GM19099 (cell line): Measurements from ENCODE around the gene MST1.

Source experiments
- POLR2A ChIP-seq: IDR thresholded peaks from 3 replicates; pipeline ENCODE4 v1.6.1; 2011; ENCODE audit warnings: low read depth; ENCODE audit not compliant: insufficient read length; ENCODE audit errors: extremely low read depth

MST1 gene

GRCh38 chr3:49649576-49649975 lies 39.7 kb downstream of the MST1 start:
- no peak for TF ChIP-seq POLR2A

GRCh38 chr3:49648354-49649019 lies 40.8 kb downstream of the MST1 start:
- TF ChIP-seq POLR2A = no peak

DNA sequence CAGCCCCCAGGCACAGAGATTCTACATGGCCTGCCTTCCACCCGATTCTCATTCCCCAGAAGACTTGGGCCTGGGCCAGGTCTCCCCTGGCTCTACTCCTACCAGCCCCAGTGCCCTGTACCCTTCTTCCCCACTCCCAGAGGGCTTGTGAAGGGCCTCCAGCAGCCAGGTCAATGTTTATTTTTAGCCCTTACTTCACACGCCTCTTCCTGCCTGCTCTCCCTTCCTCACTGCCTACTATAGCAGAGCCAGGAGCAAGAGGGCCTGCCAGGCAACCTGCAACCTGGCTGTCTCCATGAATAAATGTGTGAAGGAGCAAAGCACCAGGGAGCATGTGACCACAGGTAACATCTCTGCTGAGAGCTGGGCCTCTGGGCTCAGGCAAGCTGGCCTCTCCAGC lies 41.5 kb downstream of the MST1 start:
- no peak for TF ChIP-seq POLR2A

- no peak for TF ChIP-seq POLR2A
These were observed 43.0 kb downstream of the MST1 start for GRCh38 chr3:49646236-49646635.

GRCh38 chr3:49644684-49645083 lies 44.6 kb downstream of the MST1 start:
- no peak for TF ChIP-seq POLR2A

DNA sequence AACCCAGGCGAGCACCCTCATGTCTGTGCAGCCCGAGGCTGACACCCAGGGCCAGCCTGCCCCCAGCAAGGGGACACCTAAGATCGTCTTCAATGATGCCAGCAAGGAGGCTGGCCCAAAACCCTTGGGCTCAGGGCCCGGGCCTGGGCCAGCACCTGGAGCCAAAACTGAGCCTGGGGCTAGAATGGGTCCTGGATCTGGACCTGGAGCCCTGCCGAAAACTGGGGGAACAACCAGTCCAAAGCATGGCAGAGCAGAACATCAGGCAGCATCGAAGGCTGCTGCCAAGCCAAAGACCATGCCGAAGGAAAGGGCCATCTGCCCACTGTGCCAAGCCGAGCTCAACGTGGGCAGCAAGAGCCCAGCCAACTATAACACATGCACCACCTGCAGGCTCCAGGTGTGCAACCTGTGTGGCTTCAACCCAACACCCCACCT lies 46.5 kb downstream of the MST1 start:
- no peak for TF ChIP-seq POLR2A

DNA sequence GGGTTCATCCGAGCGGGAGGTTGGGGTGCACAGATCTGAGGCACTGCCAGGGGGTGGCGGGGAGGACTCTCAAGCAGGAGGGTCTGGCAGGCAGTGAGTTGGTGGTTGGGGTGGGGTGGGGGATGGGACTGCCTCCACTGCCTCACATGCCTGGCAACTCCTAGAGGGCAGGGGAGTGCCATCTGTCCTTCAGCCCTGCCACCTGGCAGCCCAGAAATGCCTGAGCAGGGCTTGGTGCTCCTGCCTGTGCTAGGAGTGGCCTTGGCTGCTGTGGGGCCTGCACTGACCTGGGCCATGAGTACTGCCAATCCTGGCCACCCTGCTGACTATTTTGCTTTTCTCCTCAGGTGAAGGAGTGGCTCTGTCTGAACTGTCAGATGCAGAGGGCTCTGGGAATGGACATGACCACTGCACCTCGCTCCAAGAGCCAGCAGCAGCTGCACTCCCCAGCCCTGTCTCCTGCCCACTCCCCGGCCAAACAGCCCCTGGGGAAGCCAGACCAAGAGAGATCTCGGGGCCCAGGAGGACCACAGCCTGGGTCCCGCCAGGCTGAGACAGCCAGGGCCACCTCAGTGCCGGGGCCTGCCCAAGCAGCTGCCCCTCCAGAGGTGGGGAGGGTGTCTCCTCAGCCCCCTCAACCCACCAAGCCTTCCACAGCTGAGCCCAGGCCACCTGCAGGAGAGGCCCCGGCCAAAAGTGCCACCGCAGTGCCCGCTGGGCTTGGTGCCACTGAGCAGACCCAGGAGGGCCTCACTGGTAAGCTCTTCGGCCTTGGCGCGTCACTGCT lies 47.2 kb downstream of the MST1 start:
- no peak for TF ChIP-seq POLR2A

GRCh38 chr3:49641292-49641691 lies 48.0 kb downstream of the MST1 start:
- TF ChIP-seq POLR2A = no peak

- no peak for TF ChIP-seq POLR2A
These were observed 49.7 kb downstream of the MST1 start for GRCh38 chr3:49639551-49639950.

GRCh38 chr3:49638445-49638844 lies 50.8 kb downstream of the MST1 start:
- TF ChIP-seq POLR2A = no peak

DNA sequence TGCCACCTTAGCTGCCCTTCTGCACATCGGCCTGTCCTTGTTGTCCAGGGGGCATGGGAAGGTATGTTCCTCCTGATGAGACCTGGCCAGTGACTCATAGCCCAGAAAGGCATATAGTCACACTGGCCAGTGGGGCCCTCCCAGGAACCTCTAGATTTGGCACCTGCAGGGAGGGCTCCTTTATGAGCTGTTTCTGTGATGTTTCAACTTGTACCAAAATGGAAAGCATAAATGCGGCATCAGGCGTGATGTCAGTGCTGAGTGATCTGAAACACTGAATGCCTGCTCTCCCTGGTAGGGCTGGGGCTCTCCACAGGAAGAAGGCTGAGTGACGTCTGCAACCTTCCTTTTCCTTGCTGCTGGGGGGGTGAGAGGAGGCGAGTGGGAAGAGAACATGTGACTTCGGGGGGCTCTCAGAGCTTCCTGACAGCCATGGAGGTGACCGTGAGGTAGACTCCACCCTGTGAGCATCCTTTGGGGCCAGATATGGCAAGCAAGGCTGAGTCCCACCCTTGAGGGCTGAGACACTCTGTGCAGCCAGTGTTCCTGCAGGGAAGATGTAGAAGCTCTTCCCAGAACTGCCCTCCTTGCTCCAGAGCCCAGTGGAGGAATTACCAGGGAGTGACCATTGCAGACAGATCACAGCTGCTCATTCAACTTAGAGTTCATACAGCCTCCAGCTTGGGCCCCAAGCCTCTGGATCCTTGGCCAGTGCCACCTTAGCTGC lies 52.2 kb downstream of the MST1 start:
- TF ChIP-seq POLR2A = no peak

DNA sequence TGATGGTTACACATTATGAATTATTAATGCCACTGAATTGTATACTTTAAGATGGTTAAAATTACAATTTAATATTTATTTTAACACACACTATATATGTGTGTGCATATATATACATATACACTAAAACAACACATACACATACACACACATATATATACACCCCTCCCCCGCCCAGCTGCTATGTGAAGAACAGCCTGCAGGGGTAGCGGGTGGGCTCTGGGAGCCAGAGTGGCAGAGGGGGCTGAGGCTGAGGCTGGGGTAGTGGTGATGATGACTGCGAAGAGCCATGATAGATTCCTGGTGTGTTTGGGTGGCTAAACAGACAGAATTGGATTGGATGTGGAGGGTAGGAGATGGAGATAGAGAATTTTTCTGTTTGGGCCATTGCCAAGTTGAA lies 54.5 kb downstream of the MST1 start:
- TF ChIP-seq POLR2A = no peak
